Epithelial cell of proximal tubule (primary cell): Measurements from ENCODE around the gene TFF2. TPM values are rescaled to one million over a fixed set of nuclear protein-coding genes. Genes with fewer than 3 reads are reported as not detected.

Experiments
- DNase-seq: peaks from one replicate; pipeline ENCODE4 v3.0.0-alpha.2; 2011; ENCODE audit warnings: low read depth
- H3K4me3 ChIP-seq: 2 replicates; pipeline ENCODE4 v1.5.1; 2011; ENCODE audit warnings: low read depth, mild to moderate bottlenecking, low read length
- CTCF ChIP-seq: conservative IDR thresholded peaks from 2 replicates; pipeline ENCODE4 v1.5.1; 2012; ENCODE audit warnings: low read depth, mild to moderate bottlenecking, low read length
- total RNA-seq: library from RNA; depleted of rRNA; stranded (reverse); fragments of >200 nt; gene quantifications from 2 replicates; pipeline ENCODE4 v1.2.3, GENCODE V29; 2015

TFF2 gene
- total RNA-seq, 1 donor from 2014 or later = not detected

DNA sequence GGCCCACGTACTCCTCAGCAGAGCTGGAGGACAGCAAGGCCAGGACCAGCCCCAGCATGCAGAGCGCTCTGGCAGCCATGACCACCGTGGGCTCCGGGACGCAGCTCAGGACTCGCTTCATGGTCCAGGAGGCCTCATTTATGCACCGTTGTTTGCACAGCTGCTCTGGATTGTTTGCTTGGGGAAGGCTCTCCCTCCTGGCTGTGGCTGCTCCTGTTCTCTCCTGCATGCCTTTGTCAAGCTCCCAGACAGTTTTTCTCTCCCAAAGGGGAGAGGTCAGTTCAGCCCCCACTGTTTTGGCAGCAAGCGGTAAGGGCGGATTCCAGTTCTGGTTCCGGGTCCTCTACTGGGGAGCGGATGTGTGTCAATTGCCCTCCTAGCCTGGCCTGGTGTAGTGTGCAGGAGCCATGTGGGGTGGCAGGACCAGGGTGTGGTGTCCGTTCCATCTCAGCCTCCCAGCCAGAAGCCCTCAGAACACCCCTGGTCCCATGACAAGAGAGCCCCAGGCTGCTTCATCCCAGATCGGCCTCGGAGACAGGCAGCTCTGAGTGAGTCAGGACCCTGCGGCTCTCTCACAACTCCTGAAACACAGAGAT is 35.4 kb downstream of the TFF2 start, which contains the start of gene TFF3:
Gene TFF3 (minus strand): TSS at position 114 of the 596 bp plus-strand sequence. CDS start 35 bp downstream, at position 79.
- TF ChIP-seq CTCF = no peak
- DNase-seq = no peak
- no peak within 1 kb of the TSS for H3K4me3 ChIP-seq

DNA sequence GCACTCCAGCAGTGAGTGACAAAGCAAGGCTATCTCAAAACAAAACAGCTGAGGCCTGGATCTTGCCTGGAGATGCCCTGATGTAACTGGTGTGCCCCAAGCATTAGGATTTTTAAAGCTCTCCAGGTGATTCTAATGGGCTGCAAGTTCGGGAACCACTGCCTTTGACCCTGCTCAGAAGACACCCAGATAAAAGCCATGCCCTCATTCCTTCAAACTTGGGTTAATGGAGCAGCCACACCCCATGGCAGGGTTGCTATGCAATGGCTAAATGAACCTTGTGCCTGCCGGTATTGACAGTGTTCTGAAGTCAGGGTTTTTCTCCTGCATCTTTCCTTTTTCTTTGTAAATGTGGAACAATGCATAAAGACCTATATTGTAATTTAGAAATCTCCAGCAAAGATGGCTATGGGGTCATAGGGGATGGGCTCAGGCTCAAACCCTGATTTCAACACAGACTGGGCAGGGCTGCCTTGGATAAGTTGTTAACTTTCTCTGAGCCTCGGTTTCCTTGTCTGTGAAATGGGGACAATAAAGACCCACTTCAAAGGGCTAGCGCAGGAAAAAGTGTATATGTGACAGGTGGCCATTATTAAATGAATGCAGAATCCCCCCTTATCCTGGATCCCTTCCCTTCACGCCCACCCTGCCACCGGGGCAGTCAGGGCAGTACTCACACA is 36.0 kb downstream of the TFF2 start:
- no peak for TF ChIP-seq CTCF
- H3K4me3 ChIP-seq = no peak overlapping the region
- no peak for DNase-seq

GRCh38 chr21:42313501-42313969 is 37.3 kb downstream of the TFF2 start:
- no peak overlapping the region for H3K4me3 ChIP-seq
- no peak for DNase-seq
- no peak for TF ChIP-seq CTCF

GRCh38 chr21:42312626-42313104 is 38.1 kb downstream of the TFF2 start:
- no peak overlapping the region for H3K4me3 ChIP-seq
- no peak for DNase-seq
- no peak for TF ChIP-seq CTCF

GRCh38 chr21:42311816-42312625 is 38.8 kb downstream of the TFF2 start:
- H3K4me3 ChIP-seq = no peak overlapping the region
- no peak for TF ChIP-seq CTCF
- DNase-seq = no peak

GRCh38 chr21:42311160-42311559 is 39.6 kb downstream of the TFF2 start:
- no peak for TF ChIP-seq CTCF
- no peak overlapping the region for H3K4me3 ChIP-seq
- DNase-seq = no peak
